OCI-LY1 (cell line): ENCODE data around the gene SLC29A1.

Experiments
- EZH2 ChIP-seq: fragments of 200-600 bp; sonication (generic), shearing (Covaris generic); IDR thresholded peaks from 2 replicates; pipeline ENCODE4 v1.8.0; 2017; ENCODE audit warnings: borderline replicate concordance, mixed run types, mild to moderate bottlenecking, antibody characterized with exemption, low read length, moderate library complexity, mixed read lengths
- TF ChIP-seq, protein P1 (sequence below): fragments of 200-600 bp; sonication (generic), shearing (Covaris generic); IDR thresholded peaks from 2 replicates; pipeline ENCODE4 v1.5.1; 2017; ENCODE audit warnings: mild to moderate bottlenecking, antibody characterized with exemption, low read length, moderate library complexity, mixed read lengths

DNA sequence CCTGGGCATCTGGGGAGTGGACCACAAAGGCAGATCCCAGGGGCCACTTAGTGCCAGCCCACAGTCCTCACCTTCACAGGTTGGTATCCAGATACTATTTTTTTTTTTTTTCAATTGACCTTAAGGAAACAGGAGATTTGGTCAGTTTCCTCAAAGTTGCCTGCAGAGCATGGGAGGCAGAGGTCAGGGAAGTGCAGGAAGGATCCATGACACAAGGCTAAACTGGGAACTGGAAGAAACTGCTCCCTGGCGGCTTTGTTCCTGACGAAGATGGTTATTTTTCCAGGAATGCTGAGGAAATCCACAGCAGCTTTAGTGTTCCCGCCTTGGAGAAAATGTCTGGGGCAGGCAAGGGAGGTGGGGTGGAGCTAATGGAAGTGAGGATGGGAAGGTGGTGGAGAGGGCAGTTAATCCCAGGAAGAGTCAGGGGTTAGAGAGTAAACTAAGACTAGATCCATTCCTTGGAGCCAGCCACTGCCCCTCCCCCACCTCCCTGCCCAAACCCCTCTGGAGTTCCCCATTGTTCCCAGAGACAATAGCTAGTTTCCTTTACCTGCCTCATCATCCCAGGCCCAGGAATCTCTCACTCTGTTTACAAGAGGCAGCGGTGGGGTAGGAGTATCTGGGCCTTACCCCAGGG is 20.9 kb upstream of the SLC29A1 start:
- TF ChIP-seq, protein P1, sequence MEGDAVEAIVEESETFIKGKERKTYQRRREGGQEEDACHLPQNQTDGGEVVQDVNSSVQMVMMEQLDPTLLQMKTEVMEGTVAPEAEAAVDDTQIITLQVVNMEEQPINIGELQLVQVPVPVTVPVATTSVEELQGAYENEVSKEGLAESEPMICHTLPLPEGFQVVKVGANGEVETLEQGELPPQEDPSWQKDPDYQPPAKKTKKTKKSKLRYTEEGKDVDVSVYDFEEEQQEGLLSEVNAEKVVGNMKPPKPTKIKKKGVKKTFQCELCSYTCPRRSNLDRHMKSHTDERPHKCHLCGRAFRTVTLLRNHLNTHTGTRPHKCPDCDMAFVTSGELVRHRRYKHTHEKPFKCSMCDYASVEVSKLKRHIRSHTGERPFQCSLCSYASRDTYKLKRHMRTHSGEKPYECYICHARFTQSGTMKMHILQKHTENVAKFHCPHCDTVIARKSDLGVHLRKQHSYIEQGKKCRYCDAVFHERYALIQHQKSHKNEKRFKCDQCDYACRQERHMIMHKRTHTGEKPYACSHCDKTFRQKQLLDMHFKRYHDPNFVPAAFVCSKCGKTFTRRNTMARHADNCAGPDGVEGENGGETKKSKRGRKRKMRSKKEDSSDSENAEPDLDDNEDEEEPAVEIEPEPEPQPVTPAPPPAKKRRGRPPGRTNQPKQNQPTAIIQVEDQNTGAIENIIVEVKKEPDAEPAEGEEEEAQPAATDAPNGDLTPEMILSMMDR, result no peak
- TF ChIP-seq EZH2, result no peak
